Rectal smooth muscle tissue (tissue), 1 donor: Measurements from ENCODE around the gene SAMD11.

Experiments used
- H3K27ac ChIP-seq: one replicate; pipeline ENCODE4 v1.7.0; 2013; ENCODE audit warnings: low read depth, low read length, inconsistent platforms
- H3K27me3 ChIP-seq: one replicate; pipeline ENCODE4 v1.7.0; 2013; ENCODE audit warnings: low read length; ENCODE audit not compliant: control insufficient read depth, insufficient read depth
- H3K36me3 ChIP-seq: one replicate; pipeline ENCODE4 v1.7.0; 2013; ENCODE audit warnings: low read length; ENCODE audit not compliant: control insufficient read depth, insufficient read depth
- H3K4me1 ChIP-seq: one replicate; pipeline ENCODE4 v1.7.0; 2013; ENCODE audit warnings: low read length; ENCODE audit not compliant: control insufficient read depth, insufficient read depth
- H3K4me3 ChIP-seq: one replicate; pipeline ENCODE4 v1.7.0; 2013; ENCODE audit warnings: low read length
- H3K9ac ChIP-seq: one replicate; pipeline ENCODE4 v1.7.0; 2013; ENCODE audit warnings: low read length

Gene SAMD11

GRCh38 chr1:992362-992761 lies 68.6 kb downstream of the SAMD11 start:
- Histone ChIP-seq H3K9ac (no peak overlapping the region), H3K27ac (no peak overlapping the region), H3K4me1 (no peaks in the 10 kb centered on the region), H3K36me3 (no peaks in the 10 kb centered on the region), H3K27me3 (no peaks in the 10 kb centered on the region), H3K4me3 (no peak overlapping the region)

- no peaks in the 10 kb centered on the region for H3K27me3 ChIP-seq
These were observed 69.8 kb downstream of the SAMD11 start for GRCh38 chr1:993379-993995.

More at GRCh38 chr1:993379-993995, 69.8 kb downstream of the SAMD11 start:
- H3K9ac ChIP-seq: no peak overlapping the region
- H3K4me3 ChIP-seq: no peak overlapping the region
- H3K4me1 ChIP-seq: no peaks in the 10 kb centered on the region
- H3K27ac ChIP-seq: no peak overlapping the region
- no peaks in the 10 kb centered on the region for H3K36me3 ChIP-seq
